Keratinocyte (primary cell): ENCODE results near the gene NHP2. TPM values are rescaled to one million over a fixed set of nuclear protein-coding genes. Genes with fewer than 3 reads are reported as not detected.

Experiments used
- DNase-seq: peaks from one replicate; pipeline ENCODE4 v3.0.0-alpha.2; 2011; ENCODE audit warnings: low read depth, missing footprints, low spot score
- FAIRE-seq: peaks from 2 replicates; lab custom pipeline; 2011; peaks lifted over from hg19 to GRCh38; lab: Jason Lieb, UNC
- H2AFZ ChIP-seq: 2 replicates; pipeline ENCODE4 v1.6.0; 2012; ENCODE audit warnings: low read length, control low read depth, inconsistent platforms; ENCODE audit not compliant: control insufficient read depth
- H3K27ac ChIP-seq: 2 replicates; pipeline ENCODE4 v1.5.1; 2011; ENCODE audit warnings: low read length; ENCODE audit not compliant: control insufficient read depth, insufficient read depth
- H3K27me3 ChIP-seq: 3 replicates; pipeline ENCODE4 v1.6.0; 2011; ENCODE audit warnings: low read length; ENCODE audit not compliant: control insufficient read depth, insufficient read depth; ENCODE audit errors: extremely low read depth
- H3K36me3 ChIP-seq, 2 experiments: 2 replicates in 1 of 2; 3 replicates in 1 of 2; pipeline ENCODE4 v1.5.1; 2011; ENCODE audit warnings: low read length in 2 of 2, mild to moderate bottlenecking in 1 of 2; ENCODE audit not compliant: control insufficient read depth in 2 of 2, insufficient read depth in 2 of 2; ENCODE audit errors: extremely low read depth in 1 of 2
- H3K4me1 ChIP-seq: 3 replicates; pipeline ENCODE4 v1.5.1; 2011; ENCODE audit warnings: low read length; ENCODE audit not compliant: control insufficient read depth, insufficient read depth; ENCODE audit errors: extremely low read depth
- H3K4me2 ChIP-seq: 3 replicates; pipeline ENCODE4 v1.6.0; 2011; ENCODE audit warnings: low read depth, low read length; ENCODE audit not compliant: control insufficient read depth, insufficient read depth; ENCODE audit errors: extremely low read depth
- H3K4me3 ChIP-seq, 3 experiments: fragments of 200-600 bp in 1 of 3; sonication (generic) in 1 of 3; 2 replicates in 2 of 3; 3 replicates in 1 of 3; pipeline ENCODE4 v1.5.1; 2011 to 2016; ENCODE audit warnings: low read length in 3 of 3, mild to moderate bottlenecking in 3 of 3, control low read depth in 2 of 3, inconsistent platforms in 1 of 3, low read depth in 1 of 3, mixed read lengths in 1 of 3, mixed run types in 1 of 3, moderate library complexity in 1 of 3; ENCODE audit not compliant: control insufficient read depth in 2 of 3, insufficient read depth in 2 of 3; ENCODE audit errors: extremely low read depth in 1 of 3
- H3K79me2 ChIP-seq: 2 replicates; pipeline ENCODE4 v1.6.0; 2012; ENCODE audit warnings: low read length; ENCODE audit not compliant: control insufficient read depth, insufficient read depth
- H3K9ac ChIP-seq: 3 replicates; pipeline ENCODE4 v1.6.0; 2011; ENCODE audit warnings: low read length; ENCODE audit not compliant: control insufficient read depth, insufficient read depth; ENCODE audit errors: extremely low read depth
- H3K9me1 ChIP-seq: 3 replicates; pipeline ENCODE4 v1.6.0; 2011; ENCODE audit warnings: low read length; ENCODE audit not compliant: control insufficient read depth, insufficient read depth; ENCODE audit errors: extremely low read depth
- H3K9me3 ChIP-seq: 2 replicates; pipeline ENCODE4 v1.5.1; 2012; ENCODE audit warnings: low read depth, low read length; ENCODE audit not compliant: control insufficient read depth
- H4K20me1 ChIP-seq: 3 replicates; pipeline ENCODE4 v1.6.0; 2011; ENCODE audit warnings: low read length; ENCODE audit not compliant: control insufficient read depth, insufficient read depth; ENCODE audit errors: extremely low read depth
- EZH2 ChIP-seq: IDR thresholded peaks from one replicate; pipeline ENCODE4 v1.6.1; 2012; ENCODE audit warnings: inconsistent platforms, mild to moderate bottlenecking, low read length, moderate library complexity
- dilution Hi-C: fragments of 300-500 bp; cut with MboI; formaldehyde crosslinking; loops from one replicate; pipeline ENCODE4 v1.7.0; 2020; ENCODE audit warnings: low sequenced_read_pairs; ENCODE audit not compliant: extremely low pct_ligation_motif_present
- polyA plus RNA-seq, 5 experiments: library from polyadenylated mRNA; depleted of rRNA in 3 of 5; stranded (reverse) in 3 of 5; stranded (forward) in 1 of 5; unstranded in 1 of 5; fragments of >200 nt; gene quantifications; 1 replicate in 1 of 5; 2 replicates in 3 of 5; 3 replicates in 1 of 5; pipeline versions ENCODE4 v1.2.1 to v1.2.3, GENCODE V29; 2011 to 2012; ENCODE audit warnings: missing spikeins in 2 of 5, low read depth in 1 of 5, low replicate concordance in 1 of 5
- TF ChIP-seq, protein P1 (sequence below), 3 experiments: IDR thresholded peaks in 1 of 3; conservative IDR thresholded peaks in 1 of 3; optimal IDR thresholded peaks in 1 of 3; 2 replicates in 2 of 3; 3 replicates in 1 of 3; pipeline versions ENCODE3 to v1.5.1; 2011; ENCODE audit warnings: low read length in 3 of 3, mild to moderate bottlenecking in 3 of 3, moderate library complexity in 2 of 3, control low read depth in 1 of 3, inconsistent platforms in 1 of 3; ENCODE audit not compliant: insufficient read depth in 2 of 3; ENCODE audit errors: extremely low read depth in 1 of 3

NHP2 gene
- polyA plus RNA-seq, 1 donor (not counting 4 experiments of a cell fraction or from before 2014, with no cell fraction given), result 186 TPM

DNA sequence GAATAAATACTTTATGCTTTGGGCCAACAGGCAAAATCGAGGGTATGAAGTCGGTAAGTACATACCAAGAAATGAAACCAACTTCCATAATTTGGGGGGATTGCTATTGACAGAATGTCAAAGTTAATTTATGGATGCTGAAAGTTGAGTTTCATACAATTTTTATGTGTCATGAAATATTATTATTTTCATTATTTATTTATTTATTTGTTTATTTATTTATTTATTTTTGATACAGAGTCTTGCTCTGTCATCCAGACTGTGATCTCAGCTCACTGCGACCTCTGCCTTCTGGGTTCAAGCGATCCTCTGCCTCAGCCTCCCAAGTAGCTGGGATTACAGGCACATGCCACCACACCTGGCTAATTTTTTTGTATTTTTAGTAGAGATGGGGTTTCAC is 38.0 kb upstream of the NHP2 start:
- H4K20me1 ChIP-seq, result no peaks in the 10 kb centered on the region
- H3K9me3 ChIP-seq, result no peaks in the 10 kb centered on the region
- no peaks in the 10 kb centered on the region for H3K79me2 ChIP-seq
- H3K36me3 ChIP-seq, result no peaks in the 10 kb centered on the region
- TF ChIP-seq, protein P1, sequence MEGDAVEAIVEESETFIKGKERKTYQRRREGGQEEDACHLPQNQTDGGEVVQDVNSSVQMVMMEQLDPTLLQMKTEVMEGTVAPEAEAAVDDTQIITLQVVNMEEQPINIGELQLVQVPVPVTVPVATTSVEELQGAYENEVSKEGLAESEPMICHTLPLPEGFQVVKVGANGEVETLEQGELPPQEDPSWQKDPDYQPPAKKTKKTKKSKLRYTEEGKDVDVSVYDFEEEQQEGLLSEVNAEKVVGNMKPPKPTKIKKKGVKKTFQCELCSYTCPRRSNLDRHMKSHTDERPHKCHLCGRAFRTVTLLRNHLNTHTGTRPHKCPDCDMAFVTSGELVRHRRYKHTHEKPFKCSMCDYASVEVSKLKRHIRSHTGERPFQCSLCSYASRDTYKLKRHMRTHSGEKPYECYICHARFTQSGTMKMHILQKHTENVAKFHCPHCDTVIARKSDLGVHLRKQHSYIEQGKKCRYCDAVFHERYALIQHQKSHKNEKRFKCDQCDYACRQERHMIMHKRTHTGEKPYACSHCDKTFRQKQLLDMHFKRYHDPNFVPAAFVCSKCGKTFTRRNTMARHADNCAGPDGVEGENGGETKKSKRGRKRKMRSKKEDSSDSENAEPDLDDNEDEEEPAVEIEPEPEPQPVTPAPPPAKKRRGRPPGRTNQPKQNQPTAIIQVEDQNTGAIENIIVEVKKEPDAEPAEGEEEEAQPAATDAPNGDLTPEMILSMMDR (optimal IDR thresholded peaks at IDR 0.05 in 1 of 3, IDR thresholded peaks at IDR 0.05 in 1 of 3, conservative IDR thresholded peaks at IDR 0.05 in 1 of 3; ENCODE audit: extremely low read depth in 1 of 3, insufficient read depth in 2 of 3, low read length in 3 of 3), result no peak
- TF ChIP-seq EZH2, result no peak
- dilution Hi-C loops, result no loop called here
- no peaks in the 10 kb centered on the region for H3K9me1 ChIP-seq
- FAIRE-seq (no peak), DNase-seq (no peak)
- H3K4me3 ChIP-seq, result no peak overlapping the region
- H3K27me3 ChIP-seq, result peaks cover 8% of the 10 kb centered on the region
- H3K4me2 ChIP-seq, result no peak overlapping the region
- no peak overlapping the region for H3K27ac ChIP-seq
- H3K4me1 ChIP-seq, result no peaks in the 10 kb centered on the region
- H3K9ac ChIP-seq, result no peak overlapping the region
- H2AFZ ChIP-seq, result no peak overlapping the region

DNA sequence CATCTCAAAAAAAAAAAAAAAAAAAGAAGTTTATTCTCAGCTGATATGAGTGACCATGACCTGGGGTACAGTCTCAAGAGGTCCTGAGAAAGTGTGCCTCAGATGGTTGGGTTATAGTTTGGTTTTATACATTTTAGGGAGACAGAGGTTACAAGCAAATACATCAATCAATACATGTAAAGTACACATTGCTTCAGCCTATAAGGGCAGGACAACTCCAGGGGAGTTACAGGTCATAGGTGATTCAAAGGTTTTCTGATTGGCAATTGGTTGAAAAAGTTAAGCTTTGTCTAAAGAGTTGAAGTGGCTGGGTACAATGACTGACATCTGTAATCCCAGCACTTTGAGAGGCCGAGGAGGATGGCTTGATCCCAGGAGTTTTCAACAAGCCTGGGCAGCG is 35.7 kb upstream of the NHP2 start:
- H3K4me3 ChIP-seq, result no peak overlapping the region
- dilution Hi-C loops, result no loop called here
- H3K9me3 ChIP-seq, result no peaks in the 10 kb centered on the region
- no peaks in the 10 kb centered on the region for H4K20me1 ChIP-seq
- H3K27ac ChIP-seq, result no peak overlapping the region
- DNase-seq (no peak), FAIRE-seq (no peak)
- TF ChIP-seq, protein P1 (optimal IDR thresholded peaks at IDR 0.05 in 1 of 3, IDR thresholded peaks at IDR 0.05 in 1 of 3, conservative IDR thresholded peaks at IDR 0.05 in 1 of 3; ENCODE audit: extremely low read depth in 1 of 3, insufficient read depth in 2 of 3, low read length in 3 of 3), result no peak
- no peak for TF ChIP-seq EZH2
- H3K27me3 ChIP-seq, result peaks cover 8% of the 10 kb centered on the region
- no peaks in the 10 kb centered on the region for H3K9me1 ChIP-seq
- no peak overlapping the region for H3K4me2 ChIP-seq
- no peaks in the 10 kb centered on the region for H3K4me1 ChIP-seq
- no peaks in the 10 kb centered on the region for H3K79me2 ChIP-seq
- H3K9ac ChIP-seq, result no peak overlapping the region
- no peak overlapping the region for H2AFZ ChIP-seq
- no peaks in the 10 kb centered on the region for H3K36me3 ChIP-seq
